ENCODE data around the gene HNRNPDL. TPM values are rescaled to one million over a fixed set of nuclear protein-coding genes. Genes with fewer than 3 reads are reported as not detected.
"Not testable (repeated sequence)": the region's sequence is repeated elsewhere in the genome, so short reads cannot be mapped to it uniquely, and the experiment has no call there.

Gene HNRNPDL
- total RNA-seq, 2 experiments from 2014 or later = 331 TPM

DNA sequence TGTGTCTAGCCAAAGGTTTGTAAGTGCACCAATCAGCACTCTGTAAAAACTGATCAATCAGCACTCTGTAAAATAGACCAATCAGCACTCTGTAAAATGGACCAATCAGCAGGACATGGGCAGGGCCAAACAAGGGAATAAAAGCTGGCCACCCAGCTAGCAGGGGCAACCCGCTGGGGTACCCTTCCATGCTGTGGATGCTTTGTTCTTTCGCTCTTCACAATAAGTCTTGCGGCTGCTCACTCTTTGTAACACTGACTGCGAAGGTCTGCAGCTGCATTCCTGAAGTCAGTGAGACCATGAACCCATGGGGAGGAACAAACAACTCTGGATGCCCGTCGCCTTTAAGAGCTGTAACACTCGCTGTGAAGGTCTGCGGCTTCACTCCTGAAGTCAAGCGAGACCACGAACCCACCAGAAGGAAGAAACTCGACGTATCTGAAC, 14.3 kb downstream of the HNRNPDL start:
- ATAC-seq = no peak
- DNase-seq = no peak
- H3K4me1 Mint-ChIP-seq (ENCODE audit: low read depth) = peaks cover 12% of the 10 kb centered on the region
- ChIA-PET POLR2A (interaction anchor here (1.8 kb wide), 1 partner anchor 13 kb away, joined by 8 read pairs; no protein-coding TSS in a partner anchor), CTCF (interaction anchor here (1.3 kb wide), 1 partner anchor 13 kb away, joined by 4 read pairs; no protein-coding TSS in a partner anchor)
- peaks cover 27% of the 10 kb centered on the region for H3K27me3 Mint-ChIP-seq (ENCODE audit: low read depth)
- H3K27ac Mint-ChIP-seq = no peak overlapping the region
- no peaks in the 10 kb centered on the region for H3K9me3 Mint-ChIP-seq (ENCODE audit: insufficient read depth)
- no peaks in the 10 kb centered on the region for H3K36me3 Mint-ChIP-seq (ENCODE audit: low read depth)
- no peak overlapping the region for H3K4me3 Mint-ChIP-seq

DNA sequence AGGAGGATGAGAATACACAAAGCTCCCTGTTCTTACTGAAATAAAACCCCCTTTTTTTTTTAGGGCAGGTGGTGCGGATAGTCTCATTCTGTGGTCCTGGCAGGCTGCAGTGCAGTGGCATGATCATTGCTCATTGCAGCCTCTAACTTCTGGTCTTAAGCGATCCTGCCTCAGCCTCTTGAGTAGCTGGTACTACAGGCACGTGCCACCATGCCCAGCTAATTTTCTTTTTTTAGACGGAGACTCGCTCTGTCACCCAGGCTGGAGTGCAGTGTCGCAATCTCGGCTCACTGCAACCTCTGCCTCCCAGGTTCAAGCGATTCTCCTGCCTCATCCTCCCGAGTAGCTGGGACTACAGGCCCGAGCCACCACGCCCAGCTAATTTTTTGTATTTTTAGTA, 15.2 kb downstream of the HNRNPDL start:
- H3K9me3 Mint-ChIP-seq (ENCODE audit: insufficient read depth); H3K4me3 Mint-ChIP-seq; H3K4me1 Mint-ChIP-seq (ENCODE audit: low read depth); ATAC-seq; H3K36me3 Mint-ChIP-seq (ENCODE audit: low read depth); H3K27ac Mint-ChIP-seq; DNase-seq: not testable (repeated sequence)
- POLR2A ChIA-PET = interaction anchor here (1.3 kb wide), 1 partner anchor 14 kb away, joined by 4 read pairs; no protein-coding TSS in a partner anchor
- H3K27me3 Mint-ChIP-seq (ENCODE audit: low read depth) = peaks cover 25% of the 10 kb centered on the region
- CTCF ChIA-PET = interaction anchor here (1.3 kb wide), 1 partner anchor 14 kb away, joined by 4 read pairs; no protein-coding TSS in a partner anchor

DNA sequence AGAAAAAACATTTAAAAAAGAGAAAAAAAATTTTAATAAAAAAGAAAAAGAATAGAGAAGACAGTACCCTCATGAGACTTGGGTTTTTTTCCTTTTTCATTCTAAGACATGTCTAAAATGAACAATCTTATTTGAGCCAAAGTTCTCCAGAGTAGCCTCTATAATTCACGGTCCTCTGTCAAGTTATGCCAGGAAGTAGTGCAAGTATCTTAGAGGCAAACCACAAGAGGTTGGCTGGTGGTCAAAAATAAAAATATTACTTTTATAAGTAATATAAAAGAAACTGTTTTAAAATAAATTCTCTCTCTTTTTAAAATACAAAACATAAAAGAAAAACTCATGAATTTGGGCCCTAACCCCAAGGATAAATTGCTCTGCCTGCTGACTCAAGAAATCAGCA, 26.5 kb downstream of the HNRNPDL start:
- ChIA-PET POLR2A (no interaction called here), CTCF (no interaction called here)
- Mint-ChIP-seq H3K27ac (no peak overlapping the region), H3K9me3 (ENCODE audit: insufficient read depth) (no peaks in the 10 kb centered on the region), H3K36me3 (ENCODE audit: low read depth) (no peaks in the 10 kb centered on the region), H3K27me3 (ENCODE audit: low read depth) (peaks cover 11% of the 10 kb centered on the region), H3K4me1 (ENCODE audit: low read depth) (no peaks in the 10 kb centered on the region), H3K4me3 (no peak overlapping the region)
- DNase-seq (no peak), ATAC-seq (no peak)

DNA sequence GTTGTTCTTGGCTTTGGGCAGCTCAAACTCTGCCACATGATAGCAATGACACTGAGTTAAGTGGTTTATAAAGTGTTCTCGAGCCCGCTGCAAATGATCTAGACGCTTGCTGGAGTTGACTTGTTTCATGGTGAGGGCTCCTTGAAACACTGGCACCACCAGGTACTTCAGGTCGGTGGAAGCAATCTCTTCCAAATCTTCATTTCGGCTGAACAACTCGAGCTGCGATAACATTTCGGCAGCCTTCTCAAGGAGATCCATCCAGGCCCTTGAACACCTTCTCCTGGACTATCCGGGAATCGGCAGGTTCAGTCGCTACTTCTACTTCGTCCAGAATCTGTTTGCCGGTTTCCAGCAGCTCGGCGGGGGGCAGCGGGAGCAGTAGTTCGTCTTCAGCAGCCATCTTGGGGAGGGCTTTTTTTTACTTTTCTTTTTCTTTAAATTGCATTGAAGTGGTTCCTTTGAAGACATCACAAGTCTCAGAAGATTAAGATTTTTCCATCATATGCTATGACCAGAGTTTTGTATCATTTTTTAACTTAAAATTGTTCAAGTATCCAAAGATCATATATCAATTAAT, 28.0 kb downstream of the HNRNPDL start:
- Mint-ChIP-seq H3K27me3 (ENCODE audit: low read depth) (peaks cover 11% of the 10 kb centered on the region), H3K4me1 (ENCODE audit: low read depth) (no peaks in the 10 kb centered on the region), H3K4me3 (no peak overlapping the region), H3K9me3 (ENCODE audit: insufficient read depth) (no peaks in the 10 kb centered on the region), H3K36me3 (ENCODE audit: low read depth) (no peaks in the 10 kb centered on the region), H3K27ac (no peak overlapping the region)
- DNase-seq (no peak), ATAC-seq (no peak)
- POLR2A ChIA-PET = no interaction called here
- CTCF ChIA-PET = no interaction called here

DNA sequence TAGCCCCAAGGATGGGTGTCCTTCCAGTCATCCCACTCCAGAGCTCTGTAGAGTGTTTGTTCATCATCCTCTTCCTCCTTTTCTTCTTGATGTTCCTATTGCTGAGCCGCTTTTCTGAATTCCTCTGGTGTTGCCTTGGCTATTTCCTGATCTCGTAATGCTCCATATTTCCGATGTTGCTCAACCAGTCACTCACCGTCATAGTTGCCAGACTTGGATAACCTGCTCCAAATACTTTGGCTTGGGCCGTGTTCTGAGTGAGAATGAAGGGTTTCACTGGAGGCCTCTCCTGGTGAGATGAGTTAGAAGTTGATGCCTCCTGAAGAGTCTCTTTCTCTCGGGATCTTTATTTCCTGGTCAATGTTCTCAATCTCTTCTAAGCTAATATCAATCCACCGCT, 28.7 kb downstream of the HNRNPDL start:
- Mint-ChIP-seq H3K27me3 (ENCODE audit: low read depth) (peaks cover 11% of the 10 kb centered on the region), H3K4me3 (no peak overlapping the region), H3K27ac (no peak overlapping the region), H3K9me3 (ENCODE audit: insufficient read depth) (no peaks in the 10 kb centered on the region), H3K36me3 (ENCODE audit: low read depth) (no peaks in the 10 kb centered on the region), H3K4me1 (ENCODE audit: low read depth) (no peaks in the 10 kb centered on the region)
- no peak for ATAC-seq
- CTCF ChIA-PET = no interaction called here
- no peak for DNase-seq
- POLR2A ChIA-PET = no interaction called here

DNA sequence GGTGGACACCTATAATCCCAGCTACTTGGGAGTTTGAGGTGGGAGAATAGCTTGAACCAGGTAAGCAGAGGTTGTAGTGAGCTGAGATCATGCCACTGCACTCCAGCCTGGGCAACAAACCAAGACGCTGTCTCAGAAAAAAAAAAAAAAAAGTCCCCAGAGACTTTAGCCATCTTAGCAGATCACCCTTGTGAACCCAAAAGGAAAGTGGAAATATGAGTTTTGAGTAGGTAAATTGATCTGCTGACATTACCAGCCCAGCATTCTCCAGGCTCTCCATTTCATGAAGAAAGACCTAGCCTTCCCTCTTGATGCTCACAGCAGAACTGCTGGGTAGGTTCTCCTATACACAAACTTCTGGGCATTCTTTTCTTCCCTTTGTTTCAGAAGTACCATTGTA, 32.0 kb downstream of the HNRNPDL start:
- H3K27me3 Mint-ChIP-seq (ENCODE audit: low read depth) = peaks cover 6% of the 10 kb centered on the region
- CTCF ChIA-PET = no interaction called here

DNA sequence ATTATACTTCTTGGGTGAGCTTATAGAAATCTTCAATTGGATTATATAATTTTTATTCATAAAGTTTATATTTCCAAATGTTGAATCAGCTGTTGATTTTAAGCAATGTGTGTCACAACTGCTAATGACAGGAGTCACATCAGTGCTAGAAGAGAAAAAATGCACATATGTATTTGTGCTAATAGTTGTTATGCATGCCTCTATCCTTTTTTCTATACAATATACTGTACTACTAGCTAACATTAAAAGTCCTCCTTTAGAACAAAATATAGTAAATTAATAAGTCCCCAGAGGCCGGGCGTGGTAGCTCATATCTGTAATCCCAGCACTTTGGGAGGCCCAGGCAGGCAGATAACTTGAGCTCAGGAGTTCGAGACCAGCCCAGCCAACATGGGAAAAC, 32.7 kb downstream of the HNRNPDL start:
- ChIA-PET CTCF (interaction anchor here (0.8 to 1.4 kb wide), 2 partner anchors 26 to 41 kb away, joined by 3 read pairs; no protein-coding TSS in a partner anchor), POLR2A (interaction anchor here (0.5 to 1.2 kb wide), 2 partner anchors 27 to 53 kb away, joined by 3 to 4 read pairs; no protein-coding TSS in a partner anchor)
- Mint-ChIP-seq H3K4me1 (ENCODE audit: low read depth) (peaks cover 5% of the 10 kb centered on the region), H3K36me3 (ENCODE audit: low read depth) (no peaks in the 10 kb centered on the region), H3K27ac (no peak overlapping the region), H3K27me3 (ENCODE audit: low read depth) (peaks cover 6% of the 10 kb centered on the region), H3K4me3 (no peak overlapping the region), H3K9me3 (ENCODE audit: insufficient read depth) (no peaks in the 10 kb centered on the region)
- no peak for ATAC-seq
- DNase-seq = no peak

More for the DNA sequence above, 32.0 kb downstream of the HNRNPDL start:
- ATAC-seq = no peak
- no peaks in the 10 kb centered on the region for H3K36me3 Mint-ChIP-seq (ENCODE audit: low read depth)
- H3K4me1 Mint-ChIP-seq (ENCODE audit: low read depth) = peaks cover 5% of the 10 kb centered on the region
- H3K4me3 Mint-ChIP-seq = no peak overlapping the region
- no peaks in the 10 kb centered on the region for H3K9me3 Mint-ChIP-seq (ENCODE audit: insufficient read depth)
- H3K27ac Mint-ChIP-seq = no peak overlapping the region
- POLR2A ChIA-PET = interaction anchor here (1.2 kb wide), 1 partner anchor 26 kb away, joined by 4 read pairs; no protein-coding TSS in a partner anchor
- DNase-seq = no peak

DNA sequence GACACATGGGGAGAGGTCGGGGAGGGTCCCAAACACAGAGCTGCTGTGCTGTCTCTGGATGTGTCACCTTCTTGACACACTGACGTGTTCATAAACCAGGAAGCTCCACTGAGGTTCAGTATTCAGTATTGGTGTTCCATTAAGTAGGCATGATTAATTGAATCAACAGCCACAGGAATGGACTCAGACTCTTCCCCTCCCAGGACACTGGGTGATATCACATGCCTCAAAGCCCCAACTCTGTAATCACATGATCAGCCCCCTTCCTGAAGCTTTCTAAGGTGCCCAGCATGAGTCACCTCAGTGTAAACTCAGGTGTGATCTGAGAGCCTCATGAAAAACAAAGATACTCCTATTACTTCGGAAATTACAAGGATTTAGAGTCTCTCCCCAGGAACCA, 35.4 kb downstream of the HNRNPDL start:
- CTCF ChIA-PET = interaction anchor here (1.2 kb wide), 1 partner anchor 11 kb away, joined by 3 read pairs; no protein-coding TSS in a partner anchor

DNA sequence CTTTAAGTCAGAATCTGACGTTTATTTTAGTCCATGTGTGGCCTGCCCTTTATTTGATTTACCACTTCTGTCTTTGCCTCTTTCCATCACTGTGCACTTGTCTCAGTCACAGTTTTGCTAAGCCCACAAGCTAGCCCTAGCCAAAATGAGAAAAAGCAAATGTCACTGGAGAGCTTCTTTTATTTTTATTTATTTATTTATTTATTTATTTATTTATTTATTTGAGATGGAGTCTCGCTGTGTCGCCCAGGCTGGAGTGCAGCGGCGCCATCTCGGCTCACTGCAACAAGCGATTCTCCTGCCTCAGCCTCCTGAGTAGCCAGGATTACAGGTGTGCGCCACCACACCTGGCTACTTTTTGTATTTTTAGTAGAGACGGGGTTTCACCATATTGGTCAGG, 40.2 kb downstream of the HNRNPDL start:
- H3K9me3 Mint-ChIP-seq (ENCODE audit: insufficient read depth); H3K4me3 Mint-ChIP-seq; H3K27me3 Mint-ChIP-seq (ENCODE audit: low read depth); DNase-seq; POLR2A ChIA-PET; ATAC-seq; H3K36me3 Mint-ChIP-seq (ENCODE audit: low read depth); H3K27ac Mint-ChIP-seq; H3K4me1 Mint-ChIP-seq (ENCODE audit: low read depth): not testable (repeated sequence)
- CTCF ChIA-PET = interaction anchor here (0.7 kb wide), 1 partner anchor 39 kb away, joined by 3 read pairs; no protein-coding TSS in a partner anchor

More for the DNA sequence above, 35.4 kb downstream of the HNRNPDL start:
- no peaks in the 10 kb centered on the region for H3K9me3 Mint-ChIP-seq (ENCODE audit: insufficient read depth)
- H3K36me3 Mint-ChIP-seq (ENCODE audit: low read depth) = no peaks in the 10 kb centered on the region
- H3K4me1 Mint-ChIP-seq (ENCODE audit: low read depth) = peaks cover 5% of the 10 kb centered on the region
- H3K4me3 Mint-ChIP-seq = no peak overlapping the region
- ATAC-seq (no peak), DNase-seq (no peak)
- POLR2A ChIA-PET = interaction anchor here (1.1 kb wide), 1 partner anchor 27 kb away, joined by 5 read pairs; no protein-coding TSS in a partner anchor
- no peaks in the 10 kb centered on the region for H3K27me3 Mint-ChIP-seq (ENCODE audit: low read depth)
- no peak overlapping the region for H3K27ac Mint-ChIP-seq

DNA sequence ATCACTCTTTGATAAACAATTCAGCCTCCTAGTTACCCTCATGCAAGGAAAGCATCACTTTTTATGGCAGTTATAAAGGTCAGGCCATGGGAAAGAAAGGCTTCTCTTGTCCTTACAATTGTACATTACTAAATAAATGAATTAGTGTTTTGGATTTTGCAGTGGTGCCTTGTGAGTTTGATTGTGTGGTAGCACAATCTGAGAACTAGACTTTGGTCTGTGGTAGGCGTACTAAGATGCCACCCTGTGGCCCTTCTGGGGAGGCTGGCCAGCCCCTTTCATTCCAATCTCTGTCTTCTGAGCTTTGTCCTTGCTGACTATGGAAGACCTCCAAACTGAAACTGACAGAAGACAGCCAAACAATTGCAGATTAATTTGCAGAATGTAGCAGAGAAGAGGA, 41.9 kb downstream of the HNRNPDL start:
- no peak overlapping the region for H3K27ac Mint-ChIP-seq
- H3K4me1 Mint-ChIP-seq (ENCODE audit: low read depth) = no peaks in the 10 kb centered on the region
- peaks cover 10% of the 10 kb centered on the region for H3K27me3 Mint-ChIP-seq (ENCODE audit: low read depth)
- no peak overlapping the region for H3K4me3 Mint-ChIP-seq
- ChIA-PET CTCF (interaction anchor here (1.6 kb wide), 1 partner anchor 10 kb away, joined by 5 read pairs; no protein-coding TSS in a partner anchor), POLR2A (no interaction called here)
- peaks cover 3% of the 10 kb centered on the region for H3K36me3 Mint-ChIP-seq (ENCODE audit: low read depth)
- H3K9me3 Mint-ChIP-seq (ENCODE audit: insufficient read depth) = no peaks in the 10 kb centered on the region
- no peak for DNase-seq
- no peak for ATAC-seq

DNA sequence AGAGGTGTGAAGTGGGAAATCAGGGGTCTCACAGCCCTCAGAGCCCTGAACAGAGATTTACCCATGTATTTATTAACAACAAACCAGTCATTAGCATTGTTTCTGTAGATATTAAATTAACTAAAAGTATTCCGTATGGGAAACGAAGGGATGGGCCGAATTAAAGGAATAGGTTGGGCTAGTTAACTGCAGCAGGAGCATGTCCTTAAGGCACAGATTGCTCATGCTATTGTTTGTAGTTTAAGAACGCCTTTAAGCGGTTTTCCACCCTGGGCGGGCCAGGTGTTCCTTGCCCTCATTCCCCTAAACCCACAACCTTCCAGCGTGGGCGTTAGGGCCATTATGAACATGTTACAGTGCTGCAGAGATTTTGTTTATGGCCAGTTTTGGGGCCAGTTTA, 44.0 kb downstream of the HNRNPDL start:
- not testable (repeated sequence) for H3K27me3 Mint-ChIP-seq (ENCODE audit: low read depth); DNase-seq; H3K27ac Mint-ChIP-seq; H3K4me1 Mint-ChIP-seq (ENCODE audit: low read depth); H3K36me3 Mint-ChIP-seq (ENCODE audit: low read depth); H3K9me3 Mint-ChIP-seq (ENCODE audit: insufficient read depth); ATAC-seq; H3K4me3 Mint-ChIP-seq
- ChIA-PET CTCF (interaction anchor here (1.3 kb wide), 1 partner anchor 26 kb away, joined by 6 read pairs; no protein-coding TSS in a partner anchor), POLR2A (interaction anchor here (1.0 kb wide), 1 partner anchor 43 kb away, joined by 4 read pairs; the partner anchor contains the start of gene HNRNPDL)

DNA sequence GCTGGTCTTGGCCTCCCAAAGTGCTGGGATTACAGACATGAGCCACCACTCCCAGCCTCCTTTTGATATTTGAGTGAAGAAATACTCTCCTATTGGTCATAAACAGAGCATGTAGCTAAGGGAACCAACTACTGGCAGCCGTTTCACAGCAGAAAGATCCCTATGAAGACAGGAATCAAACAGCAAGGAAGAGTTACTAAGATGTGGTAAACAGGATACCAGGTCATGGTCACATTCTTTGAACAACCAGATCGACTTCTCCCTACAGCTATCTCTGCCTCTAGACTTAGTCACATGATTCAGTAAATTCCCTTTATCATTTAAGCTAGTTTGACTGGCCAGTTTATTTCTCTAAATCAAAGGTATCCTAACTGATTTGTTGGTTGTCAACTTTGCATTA, 47.5 kb downstream of the HNRNPDL start:
- Mint-ChIP-seq H3K27ac (no peak overlapping the region), H3K27me3 (ENCODE audit: low read depth) (peaks cover 7% of the 10 kb centered on the region), H3K9me3 (ENCODE audit: insufficient read depth) (no peaks in the 10 kb centered on the region), H3K36me3 (ENCODE audit: low read depth) (peaks cover 21% of the 10 kb centered on the region), H3K4me3 (no peak overlapping the region), H3K4me1 (ENCODE audit: low read depth) (peaks cover 2% of the 10 kb centered on the region)
- ATAC-seq (no peak), DNase-seq (no peak)
- CTCF ChIA-PET = interaction anchor here (0.8 kb wide), 1 partner anchor 356 kb away, joined by 3 read pairs; no protein-coding TSS in a partner anchor
- POLR2A ChIA-PET = no interaction called here

Measured in activated CD8-positive, alpha-beta T cell treated with anti-CD3 and anti-CD28 coated beads, Interleukin-2, amount 10 ng/mL, durations not matched to agents 7 days and 5 days (primary cell).